GM21528 (cell line): Measurements from ENCODE around the gene ROR2.
A peak's percentile ranks its signal among the peaks of the same experiment; 100 is the strongest.

Experiments
- ATAC-seq: cut with Tn5 transposase; IDR thresholded peaks from one replicate; pipeline ENCODE4 v1.9.1; 2021; ENCODE audit warnings: mild to moderate bottlenecking, moderate library complexity; ENCODE audit not compliant: unreplicated experiment, low FRiP score

Gene ROR2

DNA sequence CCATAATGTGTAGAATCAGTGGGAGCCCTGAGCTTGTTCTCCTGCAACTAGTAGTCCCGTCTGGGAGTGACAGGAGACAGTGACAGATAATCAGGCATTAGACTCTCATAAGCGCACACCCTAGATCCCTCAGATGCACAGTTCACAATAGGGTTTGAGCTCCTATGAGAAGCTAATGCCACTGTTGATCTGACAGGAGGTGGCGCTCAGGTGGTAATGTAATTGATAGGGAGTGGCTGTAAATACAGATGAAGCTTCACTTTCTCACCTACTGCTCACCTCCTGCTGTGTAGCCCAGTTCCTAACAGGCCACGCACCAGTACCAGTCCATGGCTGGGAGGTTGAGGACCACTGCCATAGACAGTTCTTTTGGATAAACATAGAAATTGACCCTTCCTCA is 188.7 kb downstream of the ROR2 start:
- ATAC-seq = no peak

DNA sequence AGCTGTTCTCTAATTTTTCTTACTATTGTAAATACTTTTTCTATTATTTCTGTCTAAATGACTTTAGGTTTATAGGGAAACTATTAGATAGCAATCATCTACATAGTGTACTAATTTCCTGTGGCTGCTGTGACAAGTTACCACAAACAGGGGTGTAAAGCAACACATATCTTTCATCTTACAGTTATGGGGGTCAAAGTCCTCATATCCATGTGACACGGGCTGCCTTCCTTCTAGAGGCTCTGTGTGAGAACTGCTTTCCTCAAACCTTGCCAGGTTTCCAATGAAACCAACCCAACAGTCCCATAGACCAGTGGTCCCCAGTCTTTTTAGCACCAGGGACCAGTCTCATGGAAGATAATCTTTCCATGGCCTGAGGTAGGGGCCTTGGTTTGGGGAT is 189.1 kb downstream of the ROR2 start:
- no peak for ATAC-seq

GRCh38 chr9:91758491-91758981 is 191.5 kb downstream of the ROR2 start:
- peak; percentile 72 for ATAC-seq

- ATAC-seq = no peak
Observed at GRCh38 chr9:91757782-91758181, 192.2 kb downstream of the ROR2 start.

GRCh38 chr9:91756510-91756780 is 193.6 kb downstream of the ROR2 start:
- no peak for ATAC-seq

- no peak for ATAC-seq
Observed at GRCh38 chr9:91755761-91756509, 194.1 kb downstream of the ROR2 start.

GRCh38 chr9:91753711-91754110 is 196.3 kb downstream of the ROR2 start:
- no peak for ATAC-seq

DNA sequence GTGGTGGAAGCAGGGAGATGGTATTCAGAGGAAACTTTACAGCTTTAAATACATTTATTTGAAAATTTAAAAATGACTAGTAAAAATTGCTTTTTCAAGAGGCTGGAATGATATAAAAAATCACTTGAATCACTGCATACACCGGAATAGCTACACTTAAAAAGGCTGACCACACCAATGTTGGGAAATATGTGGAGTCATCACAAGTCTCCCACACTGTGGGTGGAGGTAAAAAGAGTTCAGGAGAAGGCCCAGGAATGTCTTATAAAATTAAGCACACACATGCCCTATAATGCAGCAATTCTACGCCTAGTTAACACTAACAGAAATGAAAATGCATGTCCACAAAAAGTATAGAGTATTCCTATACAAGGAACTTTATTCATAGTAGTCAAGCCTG is 198.1 kb downstream of the ROR2 start:
- ATAC-seq = no peak

- ATAC-seq = no peak
Observed at GRCh38 chr9:91750343-91750742, 199.7 kb downstream of the ROR2 start.

- no peak for ATAC-seq
Observed at GRCh38 chr9:91746904-91747303, 203.1 kb downstream of the ROR2 start.

DNA sequence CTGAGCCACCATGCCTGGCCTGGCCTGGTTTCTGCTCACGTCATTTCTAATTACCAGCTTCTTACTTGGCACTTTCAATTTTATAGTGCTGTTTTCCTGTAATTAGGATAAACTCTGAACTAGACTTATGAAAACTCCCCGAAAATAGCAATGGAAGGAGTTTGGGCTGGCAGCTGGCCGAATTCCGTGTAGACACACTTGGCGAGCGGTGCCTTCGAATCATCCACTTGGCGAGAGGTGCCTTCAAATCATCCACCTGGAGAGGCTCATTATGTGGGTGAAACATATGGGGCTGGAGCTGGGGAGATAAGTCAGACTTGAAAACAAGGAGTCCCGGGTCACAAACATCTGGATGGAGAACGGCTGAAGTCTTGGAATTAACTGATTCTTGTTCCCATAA is 203.7 kb downstream of the ROR2 start:
- no peak for ATAC-seq

DNA sequence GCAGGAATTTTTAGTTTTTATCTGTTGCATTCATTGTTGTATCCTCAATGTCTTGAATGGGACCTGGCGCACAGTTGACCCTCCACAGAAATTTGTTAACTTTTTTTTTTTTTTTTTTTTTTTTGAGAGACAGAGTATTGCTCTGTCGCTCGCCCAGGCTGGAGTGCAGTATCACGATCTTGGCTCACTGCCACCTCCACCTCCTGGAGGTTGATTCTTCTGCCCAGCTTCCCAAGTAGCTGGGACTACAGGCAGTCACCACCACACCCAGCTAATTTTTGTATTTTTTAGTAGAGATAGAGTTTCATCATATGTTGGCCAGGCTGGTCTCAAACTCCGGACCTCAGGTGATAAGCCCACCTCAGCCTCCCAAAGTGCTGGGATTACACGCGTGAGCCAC is 205.9 kb downstream of the ROR2 start:
- ATAC-seq = no peak

GRCh38 chr9:91741522-91741921 is 208.5 kb downstream of the ROR2 start:
- no peak for ATAC-seq

DNA sequence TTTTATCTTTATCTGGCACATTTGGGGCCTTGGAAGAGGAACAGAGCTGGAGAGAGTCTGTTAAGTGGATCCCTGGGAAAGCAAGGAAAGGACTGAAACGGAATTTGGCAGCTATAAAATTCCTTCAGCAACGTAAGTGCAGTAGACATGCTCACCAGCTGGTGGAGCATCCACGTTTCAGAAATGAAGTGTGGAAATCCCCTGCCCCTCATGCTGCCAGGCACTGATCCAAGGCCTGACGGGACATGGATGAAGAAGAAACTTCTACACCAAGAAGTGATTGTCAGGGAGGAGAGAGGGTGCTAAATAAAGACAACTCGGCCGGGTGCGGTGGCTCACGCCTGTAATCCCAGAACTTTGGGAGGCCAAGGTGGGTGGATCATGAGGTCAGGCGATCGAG is 209.3 kb downstream of the ROR2 start:
- ATAC-seq = no peak

DNA sequence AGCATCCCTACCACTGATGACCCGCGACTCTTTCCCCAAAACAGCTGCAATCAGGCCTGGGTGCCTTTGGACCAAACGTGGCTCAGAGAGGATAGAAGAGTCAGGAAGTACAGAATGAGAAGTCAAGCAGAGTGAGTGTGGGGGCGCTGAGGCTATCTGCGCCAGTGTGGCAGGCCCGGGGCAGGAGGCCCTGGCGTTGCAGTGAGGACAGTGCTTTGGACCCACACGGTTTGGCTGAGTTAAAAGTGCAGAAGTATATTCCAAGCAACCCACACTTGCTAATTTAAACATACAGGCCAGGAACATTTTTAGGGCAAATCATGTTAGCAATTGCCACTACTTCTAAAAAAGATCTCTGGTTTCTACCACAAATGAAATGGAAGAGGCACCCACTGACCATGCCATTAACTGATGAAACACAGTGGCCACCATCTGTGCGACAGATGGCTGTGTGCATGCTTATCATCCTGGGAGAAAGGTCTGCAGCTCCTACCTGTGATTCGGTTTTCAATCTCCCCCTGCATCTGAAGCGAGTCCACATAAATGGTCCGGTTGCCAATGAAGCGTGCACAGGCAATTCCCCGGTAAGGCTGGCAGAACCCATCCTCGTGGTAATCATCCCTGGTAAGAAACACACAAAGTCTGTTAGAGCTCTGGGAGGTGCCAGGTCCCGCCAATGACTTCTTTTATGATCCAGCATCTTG is 213.0 kb downstream of the ROR2 start:
- no peak for ATAC-seq

DNA sequence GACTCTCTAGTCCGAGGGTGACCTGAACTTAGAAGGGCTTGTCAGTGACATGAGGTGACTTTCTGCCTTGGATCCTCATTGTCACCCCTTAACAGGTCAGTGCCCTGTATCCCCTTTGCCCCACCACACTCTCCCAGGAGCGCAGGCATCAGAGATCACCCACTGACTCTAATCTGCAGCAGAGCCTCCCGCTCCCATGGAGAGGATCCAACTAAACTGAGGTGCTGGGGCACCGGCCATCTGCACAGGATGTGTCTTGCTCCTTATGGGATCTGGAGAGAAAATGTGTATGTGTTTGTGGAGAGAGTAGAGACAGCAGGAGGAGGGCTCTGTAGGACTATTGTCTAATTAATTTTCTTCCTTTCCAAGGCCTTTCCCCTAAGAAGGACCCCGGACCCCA is 213.7 kb downstream of the ROR2 start:
- no peak for ATAC-seq

- ATAC-seq = no peak
Observed at GRCh38 chr9:91735049-91735448, 215.0 kb downstream of the ROR2 start.

DNA sequence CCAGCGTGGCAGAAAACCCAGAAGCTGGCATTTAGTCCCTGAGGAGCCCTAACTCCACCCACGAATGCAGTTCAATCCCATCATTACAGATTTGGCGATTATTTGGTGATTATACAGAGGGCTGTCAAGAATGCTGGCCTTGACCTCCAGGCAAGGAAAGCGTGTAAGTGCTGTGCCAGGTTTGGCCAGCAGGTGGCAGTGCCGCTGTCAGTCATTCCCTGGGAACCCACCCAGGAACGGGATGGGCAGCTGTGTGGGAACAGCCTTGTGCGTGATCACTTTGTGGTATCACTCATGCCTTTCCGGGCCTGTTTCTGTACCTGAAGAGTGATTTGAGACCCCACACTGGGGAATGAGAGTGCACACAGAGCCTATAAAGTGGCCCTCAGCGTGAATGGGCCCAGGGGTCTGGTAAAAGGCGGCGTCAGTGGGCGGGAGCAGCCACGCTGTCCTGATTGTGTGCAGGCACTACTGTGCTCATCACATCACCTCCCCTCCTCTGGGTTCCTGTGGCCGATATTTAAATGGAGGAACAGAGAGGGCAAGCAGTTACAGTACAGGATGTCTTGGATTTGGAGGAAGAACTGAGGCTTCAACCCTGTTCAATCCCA is 215.6 kb downstream of the ROR2 start:
- ATAC-seq = no peak

GRCh38 chr9:91733006-91733624 is 216.9 kb downstream of the ROR2 start:
- ATAC-seq = no peak

- ATAC-seq = no peak
Observed at GRCh38 chr9:91732187-91733005, 217.6 kb downstream of the ROR2 start.

DNA sequence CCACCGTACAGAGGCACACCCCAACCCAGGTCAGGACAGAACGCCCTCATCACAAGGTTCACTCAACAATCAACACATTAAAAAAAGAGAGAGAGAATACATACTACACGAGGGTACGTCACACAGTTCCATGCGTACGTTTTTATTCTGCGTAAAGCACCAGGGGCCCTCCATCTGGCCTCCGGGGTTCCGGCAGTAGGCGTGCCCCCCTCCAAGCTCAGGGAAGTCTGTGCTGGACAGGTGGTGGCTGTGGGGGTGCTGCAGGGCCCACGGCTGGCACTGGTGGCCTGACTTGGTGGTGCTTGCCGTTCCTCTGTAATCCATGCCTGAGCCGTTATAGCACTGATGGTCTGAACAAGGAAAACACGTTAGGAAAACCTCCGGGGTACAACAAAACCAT is 219.2 kb downstream of the ROR2 start:
- no peak for ATAC-seq
